A549 treated with GW870086 at 1 μM for 4 hours (cell line): ENCODE measurements around the gene SF3B1. TPM values are rescaled to one million over a fixed set of nuclear protein-coding genes. Genes with fewer than 3 reads are reported as not detected.

Source experiments
- total RNA-seq: library from RNA; stranded (reverse); fragments of 200-300 nt; extraction: Qiagen RNA extraction; gene quantifications from 5 replicates; pipeline ENCODE4 v1.2.3, GENCODE V29; 2022; ENCODE audit warnings: low read depth

The SF3B1 gene
- total RNA-seq, result 123 to 175 TPM (median 131 TPM) in 5 replicates

GRCh38 chr2:197434541-197435513 lies at the start of gene SF3B1:
SF3B1 (minus strand) TSS chr2:197435028; CDS start chr2:197434999, 29 bp downstream.

GRCh38 chr2:197453123-197453913 lies 18.5 kb upstream of the SF3B1 start, which contains the start of gene COQ10B:
COQ10B (plus strand) TSS chr2:197453552; CDS start chr2:197453561, 9 bp downstream.

Other genes with a start within 250 kb of the SF3B1 start
- gene ANKRD44, start 124.2 kb downstream of the SF3B1 start, total RNA-seq, result 1.2 to 3.2 TPM (median 2.2 TPM) in 5 replicates
- 18.6 to 20.9 TPM (median 20.0 TPM) in 5 replicates for gene COQ10B, start 18.5 kb upstream of the SF3B1 start, total RNA-seq
- gene HSPD1, start 64.8 kb upstream of the SF3B1 start, total RNA-seq, result 581 to 650 TPM (median 613 TPM) in 5 replicates
- 453 to 852 TPM (median 476 TPM) in 5 replicates for gene HSPE1, start 65.4 kb upstream of the SF3B1 start, total RNA-seq
- gene MOB4, start 81.0 kb upstream of the SF3B1 start, total RNA-seq, result 19.6 to 37.4 TPM (median 29.7 TPM) in 5 replicates
- not detected in 5 replicates for gene RFTN2, start 240.6 kb upstream of the SF3B1 start, total RNA-seq